GM19463 (cell line): Measurements from ENCODE around the gene BRI3.

Experiments used
- ATAC-seq: cut with Tn5 transposase; IDR thresholded peaks from one replicate; pipeline ENCODE4 v1.9.1; 2021; ENCODE audit warnings: mild to moderate bottlenecking, moderate library complexity; ENCODE audit not compliant: unreplicated experiment

BRI3 gene, protein sequence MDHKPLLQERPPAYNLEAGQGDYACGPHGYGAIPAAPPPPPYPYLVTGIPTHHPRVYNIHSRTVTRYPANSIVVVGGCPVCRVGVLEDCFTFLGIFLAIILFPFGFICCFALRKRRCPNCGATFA

DNA sequence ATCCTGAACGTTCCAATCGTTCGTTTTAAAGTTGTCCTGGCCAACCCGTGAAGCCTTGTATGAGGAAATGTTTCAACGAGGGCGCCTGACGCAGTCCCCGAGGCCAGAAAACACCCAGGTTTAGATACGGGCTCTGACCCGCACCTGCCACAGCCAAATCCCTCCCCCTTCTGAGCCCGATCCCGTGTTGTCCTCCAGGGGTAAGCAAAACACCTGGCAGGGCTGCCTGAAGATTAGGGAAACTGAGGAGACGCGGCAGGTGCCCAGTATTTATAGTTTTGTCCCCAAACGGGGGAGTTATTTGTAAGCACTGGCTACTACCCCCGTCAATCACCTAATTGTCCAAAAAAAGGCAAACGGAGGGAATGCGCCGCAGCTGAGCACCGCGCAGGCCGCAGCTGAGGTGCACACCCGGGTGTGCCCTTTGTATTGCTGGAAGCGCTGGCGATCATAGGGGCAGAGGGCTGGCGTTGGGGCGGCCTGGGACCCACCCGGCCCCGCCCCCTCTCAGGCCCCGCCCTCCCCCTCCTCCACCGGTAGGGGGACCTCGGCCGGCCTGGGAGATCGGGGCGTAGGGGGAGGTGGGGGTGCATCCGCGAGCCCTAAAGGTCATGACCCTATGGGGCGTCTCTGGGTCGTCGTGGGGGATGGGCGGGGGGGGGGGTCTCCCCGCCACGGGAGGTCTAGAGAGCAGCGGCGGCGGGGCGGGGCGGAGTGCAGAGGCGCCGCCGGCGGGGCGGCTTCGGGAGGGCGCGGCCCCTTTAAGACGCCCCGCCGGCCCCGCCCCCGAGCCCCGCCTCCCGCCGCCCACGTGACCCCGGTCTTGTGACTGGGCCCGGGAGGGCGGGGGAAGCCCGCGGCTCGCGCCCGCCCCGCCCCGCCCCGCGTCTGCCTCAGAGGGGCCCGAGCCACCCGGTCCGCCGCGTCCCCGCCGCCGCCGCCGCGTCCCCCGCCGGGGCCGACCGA is at the start of gene BRI3:
Gene BRI3, plus strand, starts transcription at position 896 of the 966 bp plus-strand sequence. CDS start 110 bp downstream, outside the sequence.
- peak; percentile 80 for ATAC-seq

DNA sequence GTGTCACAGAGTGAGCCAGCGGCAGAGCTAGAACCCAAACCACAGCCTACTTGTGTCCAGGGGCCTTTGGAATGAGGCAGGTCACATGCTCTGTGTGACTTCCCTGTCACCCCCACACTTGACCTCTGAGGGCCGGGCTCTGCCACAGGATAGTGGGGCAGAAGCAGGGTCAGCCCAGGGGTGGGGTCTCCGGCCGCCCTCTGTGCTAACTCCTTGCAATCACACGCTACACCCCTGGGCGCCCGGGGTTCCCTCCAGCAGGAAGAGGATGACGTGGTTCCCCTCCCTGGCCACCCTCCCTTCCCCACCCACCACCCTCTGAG is 49.3 kb upstream of the BRI3 start:
- ATAC-seq = no peak

DNA sequence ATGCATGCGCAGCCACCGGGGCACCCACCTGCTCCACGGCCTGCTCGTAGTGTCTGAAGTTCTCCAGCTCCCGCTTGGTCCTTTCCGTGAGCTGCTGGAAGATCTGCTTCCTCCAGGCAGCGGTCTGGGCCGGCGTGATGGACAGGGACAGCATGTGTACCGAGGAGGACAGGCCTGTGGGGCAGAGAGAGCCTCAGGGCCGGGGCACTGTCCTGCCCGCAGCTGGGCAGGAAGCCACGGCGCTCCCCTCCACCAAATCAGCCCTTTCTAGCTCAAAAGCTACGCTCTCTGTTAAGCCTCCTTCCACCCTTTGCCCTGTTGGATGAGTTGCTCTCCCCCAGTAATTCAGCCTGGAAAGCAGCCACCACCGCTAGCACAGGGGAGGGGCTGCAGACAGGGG is 48.7 kb upstream of the BRI3 start:
- no peak for ATAC-seq

DNA sequence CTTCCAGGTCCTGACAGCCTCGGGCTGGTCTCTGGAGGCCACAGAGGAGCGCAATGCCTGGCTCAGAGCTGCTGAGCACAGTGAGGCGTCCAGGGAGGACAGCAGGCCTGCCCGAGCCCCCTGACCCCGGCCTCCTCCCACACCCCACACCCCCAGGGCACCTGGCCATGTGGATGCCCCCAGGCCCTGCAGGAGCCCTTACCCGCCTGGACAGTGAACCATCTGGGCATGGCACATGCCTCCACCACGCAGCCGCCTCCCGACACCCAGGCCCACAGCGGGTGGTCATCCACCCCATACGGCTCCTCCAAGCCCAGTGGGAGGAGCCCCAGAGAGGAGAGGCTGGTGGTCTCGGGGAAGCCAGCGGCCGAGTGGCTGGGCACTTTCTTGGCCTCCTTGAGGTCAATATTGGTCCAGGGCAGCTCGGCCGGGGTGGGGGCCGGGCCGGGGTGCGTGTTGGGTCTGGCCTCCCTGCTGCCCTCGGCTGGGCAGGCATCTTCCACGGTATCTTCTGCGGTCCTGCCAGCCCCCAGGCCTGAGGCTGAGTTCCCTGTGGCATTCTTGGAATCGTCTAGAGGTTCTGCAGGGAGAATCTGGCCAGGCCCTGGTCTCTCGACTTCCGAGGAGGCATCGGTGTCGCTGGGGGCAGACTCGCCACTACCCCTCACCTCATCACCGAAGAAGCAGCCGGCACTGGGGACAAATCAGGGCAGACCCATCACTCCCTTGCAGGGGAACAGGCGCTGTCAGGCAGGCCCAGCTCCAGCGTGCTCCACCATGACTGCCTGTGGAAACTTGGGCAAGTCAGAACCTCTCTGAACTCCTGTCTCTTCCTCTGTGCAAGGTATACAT is 48.0 kb upstream of the BRI3 start:
- ATAC-seq = no peak

DNA sequence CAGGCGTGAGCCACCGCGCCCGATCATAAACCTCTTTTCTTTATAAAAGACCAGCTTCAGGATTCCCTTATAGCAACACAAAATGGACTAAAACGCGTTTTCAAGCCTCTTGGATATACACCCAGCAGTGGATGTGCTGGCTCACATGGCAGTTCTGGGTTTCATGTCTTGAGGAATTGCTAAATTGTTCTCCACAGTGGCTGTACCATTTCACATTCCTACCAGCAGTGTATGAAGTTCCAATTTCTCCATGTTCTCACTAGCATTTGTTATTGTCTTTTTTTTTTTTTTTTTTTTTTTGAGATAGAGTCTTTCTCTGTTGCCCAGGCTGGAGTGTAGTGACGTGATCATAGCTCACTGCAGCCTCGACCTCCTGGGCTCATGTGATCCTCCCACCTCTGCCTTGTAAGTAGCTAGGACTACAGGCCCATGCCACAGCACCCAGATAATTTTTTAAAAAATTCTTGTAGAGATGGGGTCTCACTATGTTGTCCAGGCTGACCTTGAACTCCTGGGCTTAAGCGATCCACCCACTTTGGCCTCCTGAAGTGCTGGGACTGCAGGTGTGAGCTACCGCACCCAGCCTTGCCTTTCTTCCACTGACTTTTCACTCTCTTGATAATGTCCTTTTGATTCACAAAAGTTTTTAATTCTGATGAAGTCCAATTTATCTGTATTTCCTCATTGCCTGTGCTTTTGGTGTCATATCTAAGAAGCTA is 46.9 kb upstream of the BRI3 start:
- no peak for ATAC-seq

DNA sequence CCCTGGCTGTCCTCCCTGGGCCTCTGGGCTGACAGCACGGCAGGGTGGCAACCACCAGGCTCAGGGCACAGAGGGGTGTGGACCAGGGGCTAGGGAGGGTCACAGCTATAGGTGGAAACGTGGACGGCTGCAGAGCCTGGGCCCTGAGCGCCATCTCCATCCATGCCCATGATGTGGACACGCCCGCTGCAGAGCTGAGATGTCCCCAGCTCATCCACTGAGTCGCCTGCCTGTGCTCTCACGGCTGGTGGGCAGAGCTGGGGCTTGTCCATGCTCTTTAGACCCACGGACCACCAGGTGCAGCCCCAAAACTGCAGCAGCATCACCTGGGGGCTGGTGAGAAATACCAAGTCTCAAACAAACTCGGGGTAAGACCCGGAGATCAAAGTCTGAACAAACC is 45.6 kb upstream of the BRI3 start:
- no peak for ATAC-seq

DNA sequence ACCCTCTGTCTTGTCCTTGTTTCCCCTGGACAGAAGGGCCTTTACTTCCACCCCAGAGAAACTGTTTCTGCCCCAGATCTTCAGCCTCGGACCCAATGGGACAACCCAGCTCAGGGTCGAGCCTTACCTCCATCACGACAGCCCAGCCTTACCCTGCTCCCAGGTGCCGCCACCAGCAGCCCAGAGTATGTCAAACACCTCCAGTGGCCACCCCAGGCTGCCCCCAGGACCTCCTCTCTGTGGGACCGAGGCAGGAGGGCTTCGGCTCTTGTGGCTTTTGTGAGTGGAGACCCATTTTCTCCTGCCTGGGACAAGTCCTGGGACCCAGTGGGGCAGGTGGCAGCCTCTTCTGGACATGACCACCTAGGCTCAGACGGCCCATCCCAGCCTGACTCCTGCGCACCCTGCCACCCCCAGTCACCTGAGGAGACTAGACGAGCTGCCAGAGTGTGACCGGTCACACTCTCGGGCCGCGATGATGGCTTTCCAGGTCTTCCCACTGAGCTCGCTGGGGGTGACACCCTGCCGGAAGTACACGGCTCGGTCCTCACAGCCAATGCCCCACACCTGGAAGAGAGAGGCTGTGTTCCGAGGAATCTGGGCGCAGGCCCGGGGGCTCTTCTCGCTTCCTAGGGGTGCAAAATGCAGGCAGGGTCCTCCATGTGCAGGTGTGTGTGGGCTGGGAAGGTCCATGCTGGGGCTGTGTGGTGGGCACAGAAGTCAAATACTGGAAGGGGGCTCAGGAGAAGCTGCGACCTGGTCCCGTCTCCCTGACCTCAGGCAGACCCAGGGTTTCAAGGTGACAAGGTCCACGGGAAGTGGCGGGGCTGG is 44.9 kb upstream of the BRI3 start:
- ATAC-seq = no peak

DNA sequence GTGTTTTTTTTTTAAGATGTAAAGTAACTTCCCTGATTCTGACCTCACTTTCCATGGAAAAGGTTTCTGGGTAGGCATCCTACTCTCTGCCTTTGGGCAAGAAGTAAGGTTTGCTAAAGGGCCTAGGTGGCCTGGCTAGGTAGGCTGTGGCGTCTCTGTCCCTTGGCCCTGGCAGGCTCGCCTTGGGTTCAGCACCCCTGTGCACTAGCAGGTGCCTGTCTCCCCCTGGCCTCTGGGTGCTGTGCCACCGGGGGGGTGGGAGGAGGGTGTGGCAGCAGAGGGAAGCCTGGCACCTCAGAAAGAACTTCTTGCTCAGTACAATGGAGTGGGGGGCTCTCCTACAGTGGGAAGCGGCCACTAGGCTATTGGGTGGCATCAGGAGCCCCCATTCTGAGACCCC is 43.4 kb upstream of the BRI3 start:
- no peak for ATAC-seq

DNA sequence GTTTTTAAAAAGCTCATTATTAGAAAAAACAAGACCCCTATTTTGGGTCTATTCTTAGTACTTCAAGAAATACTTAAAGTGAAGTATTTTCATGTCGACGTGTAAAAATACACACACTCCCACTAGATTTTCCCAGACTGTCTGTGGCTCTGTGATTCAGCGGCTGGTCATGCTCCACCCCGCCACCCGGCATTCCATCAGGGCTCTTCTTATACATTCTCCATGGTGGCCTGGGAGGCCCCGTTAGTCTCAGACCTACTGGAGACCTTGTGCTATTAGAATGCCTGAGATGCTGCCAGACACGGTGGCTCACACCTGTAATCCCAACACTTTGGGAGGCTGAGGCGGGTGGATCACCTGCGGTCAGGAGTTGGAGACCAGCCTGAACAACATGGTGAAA is 42.5 kb upstream of the BRI3 start:
- ATAC-seq = no peak

DNA sequence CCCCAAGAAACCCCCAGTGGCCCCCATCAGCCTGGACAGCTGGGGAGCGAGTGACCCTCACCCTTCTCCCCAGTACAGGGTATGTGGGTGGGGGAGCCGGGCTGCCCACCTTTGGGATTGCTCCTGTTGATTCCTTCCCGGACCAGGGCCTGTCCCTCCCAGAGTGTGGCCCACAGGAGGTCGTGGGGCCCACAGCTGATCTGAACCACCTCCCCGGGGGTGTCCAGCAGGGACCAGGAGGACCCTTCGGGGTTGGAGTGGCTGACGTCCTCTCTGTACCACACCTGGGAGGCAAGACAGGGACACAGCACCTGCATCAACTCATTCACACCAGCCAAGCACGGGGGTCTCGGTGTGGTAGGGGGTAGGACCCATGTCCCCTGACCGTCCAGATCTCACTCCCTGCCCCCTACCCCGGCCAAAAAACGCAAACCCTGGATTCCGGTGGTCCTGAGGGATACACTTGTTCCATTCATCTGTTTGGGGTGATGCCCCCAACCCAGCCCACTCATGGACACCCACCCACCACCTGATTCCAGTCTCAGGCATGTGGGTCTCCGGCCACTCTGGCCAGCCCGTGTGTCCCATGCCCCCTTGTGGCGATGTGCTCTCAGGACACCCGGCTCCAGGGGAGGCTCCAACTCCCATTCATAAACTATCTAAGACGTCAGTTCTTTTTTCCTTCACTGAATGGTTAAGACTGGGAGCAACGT is 40.4 kb upstream of the BRI3 start:
- peak; percentile 77 for ATAC-seq

DNA sequence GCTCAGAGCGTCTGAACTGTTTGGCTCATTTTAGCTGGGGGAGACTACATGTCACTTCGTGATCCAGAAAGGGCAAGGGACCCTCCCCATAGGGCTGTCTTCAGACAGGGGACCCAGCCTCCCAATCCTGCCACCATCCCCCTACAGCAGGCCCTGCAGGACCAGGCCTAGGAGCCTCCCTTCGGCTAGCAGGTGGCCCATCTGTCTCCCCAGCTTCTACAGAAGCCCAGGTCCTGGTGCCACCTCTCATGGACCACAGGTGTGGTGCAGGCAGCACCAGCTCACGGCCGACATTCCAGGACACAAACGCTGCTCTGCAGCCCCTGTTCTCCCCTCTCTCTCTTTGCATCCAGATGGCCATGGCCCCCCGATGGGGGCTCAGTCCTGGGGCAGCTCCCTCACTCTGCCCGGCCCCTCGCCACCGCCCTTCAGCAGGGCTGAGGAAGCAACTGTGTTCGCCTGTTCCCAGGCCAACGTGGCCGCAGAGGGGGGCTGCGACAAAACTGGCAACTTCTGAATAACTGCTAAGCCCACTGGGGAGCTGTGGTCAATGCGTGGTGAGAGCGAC is 39.7 kb upstream of the BRI3 start:
- no peak for ATAC-seq

DNA sequence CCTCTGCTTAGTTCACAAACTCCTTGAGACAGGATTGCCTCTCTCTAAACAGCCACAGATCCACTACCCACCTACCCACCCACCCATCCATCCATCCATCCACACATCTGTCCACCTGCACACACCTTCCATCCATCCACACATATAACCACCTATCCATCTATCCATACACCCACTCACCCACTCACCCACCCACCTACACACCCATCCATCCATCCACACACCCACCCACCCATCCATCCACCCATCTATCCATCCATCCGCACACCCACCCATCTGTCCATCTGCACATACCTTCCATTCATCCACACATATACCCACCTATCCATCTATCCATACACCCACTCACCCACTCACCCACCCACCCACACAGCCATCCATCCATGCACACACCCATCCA is 39.1 kb upstream of the BRI3 start:
- ATAC-seq = no peak

DNA sequence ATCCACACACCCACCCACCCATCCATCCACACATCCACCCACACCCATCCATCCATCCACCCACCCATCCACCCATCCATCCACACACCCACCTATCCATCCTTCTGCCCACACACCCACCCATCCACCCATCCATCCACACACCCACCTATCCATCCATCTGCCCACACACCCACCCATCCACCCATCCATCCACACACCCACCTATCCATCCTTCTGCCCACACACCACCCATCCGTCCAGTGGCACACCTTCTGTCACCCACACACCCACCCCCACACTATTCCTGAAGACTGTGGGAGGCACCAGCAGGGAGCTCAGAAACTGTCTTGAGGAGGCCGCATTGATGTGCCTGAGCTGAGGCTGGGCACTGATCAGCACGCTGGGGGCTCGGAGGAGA is 38.6 kb upstream of the BRI3 start:
- no peak for ATAC-seq

DNA sequence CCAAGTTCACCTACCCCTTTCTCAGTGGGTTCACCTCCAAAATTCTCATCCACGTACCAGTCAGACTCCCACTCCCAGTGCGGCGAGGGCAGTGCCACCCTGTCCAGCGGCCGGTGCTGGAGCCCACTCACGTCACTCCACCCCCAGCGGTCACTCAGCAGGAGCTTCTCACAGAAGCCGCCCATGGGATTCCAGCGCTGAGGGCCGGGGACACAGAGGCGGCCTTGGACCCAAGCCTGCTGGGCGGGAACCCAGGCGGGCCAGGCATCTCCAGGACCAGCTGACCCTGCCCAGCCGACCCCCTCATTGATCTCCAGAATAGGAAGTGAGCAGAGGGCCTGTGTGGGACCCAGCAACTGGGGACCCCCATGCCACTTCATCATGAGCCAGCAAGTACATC is 36.6 kb upstream of the BRI3 start:
- ATAC-seq = no peak

DNA sequence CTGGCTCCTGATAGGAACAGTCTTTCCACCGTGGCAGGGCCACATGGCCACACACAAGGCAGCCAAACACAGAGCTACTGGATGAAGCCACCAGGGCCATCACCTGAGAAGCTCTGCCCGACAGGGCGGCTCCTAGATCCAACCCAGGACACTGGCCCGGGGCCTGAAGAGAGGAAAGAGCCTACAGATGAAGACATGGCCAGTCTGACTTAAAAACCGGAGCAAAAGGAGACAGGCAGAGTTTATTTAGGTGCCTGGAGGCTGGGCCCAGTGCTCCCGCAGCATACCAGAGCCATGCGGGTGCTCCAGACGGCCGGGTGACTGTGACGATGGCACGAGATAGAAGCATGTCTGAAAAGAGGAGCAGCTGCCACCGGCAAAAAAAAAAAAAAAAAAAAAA is 33.3 kb upstream of the BRI3 start:
- ATAC-seq = no peak

DNA sequence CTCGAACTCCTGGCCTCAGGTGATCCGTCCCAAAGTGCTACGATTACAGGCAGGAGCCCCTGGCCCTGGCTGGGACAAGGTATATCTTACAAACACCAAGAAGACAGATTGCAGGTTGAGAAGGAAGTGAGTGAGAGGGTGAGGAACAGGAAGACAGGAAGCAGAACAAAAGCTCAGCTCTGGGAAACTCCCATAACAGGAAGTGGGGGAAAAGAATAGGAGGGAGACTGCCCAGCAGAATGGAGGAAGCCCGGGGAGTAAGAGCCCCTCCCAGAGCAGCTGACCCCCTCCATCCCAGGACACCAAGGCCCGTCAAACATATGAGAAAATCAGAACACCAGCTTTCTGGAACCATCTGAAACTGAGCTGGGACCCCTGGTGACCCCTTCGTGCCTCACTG is 32.4 kb upstream of the BRI3 start:
- ATAC-seq = no peak

DNA sequence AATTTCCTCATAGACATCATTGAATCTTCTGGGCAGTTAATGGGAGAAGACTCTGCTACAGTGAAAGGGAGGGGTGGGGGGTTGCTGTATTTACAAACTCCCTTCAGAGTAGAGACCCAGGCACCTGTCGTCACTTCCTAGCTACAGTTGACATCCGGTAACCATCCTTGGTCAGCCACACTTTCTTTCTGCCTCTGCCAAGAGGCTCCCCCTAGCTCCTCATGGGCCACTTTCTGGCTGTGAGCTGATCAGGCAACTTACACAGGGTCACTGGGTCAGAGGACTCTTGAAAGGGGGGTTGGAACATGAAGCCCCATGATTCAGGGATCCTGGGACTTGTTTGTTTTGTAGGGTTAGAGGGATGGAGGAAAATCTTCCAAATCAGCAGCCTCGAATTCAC is 30.7 kb upstream of the BRI3 start:
- no peak for ATAC-seq

DNA sequence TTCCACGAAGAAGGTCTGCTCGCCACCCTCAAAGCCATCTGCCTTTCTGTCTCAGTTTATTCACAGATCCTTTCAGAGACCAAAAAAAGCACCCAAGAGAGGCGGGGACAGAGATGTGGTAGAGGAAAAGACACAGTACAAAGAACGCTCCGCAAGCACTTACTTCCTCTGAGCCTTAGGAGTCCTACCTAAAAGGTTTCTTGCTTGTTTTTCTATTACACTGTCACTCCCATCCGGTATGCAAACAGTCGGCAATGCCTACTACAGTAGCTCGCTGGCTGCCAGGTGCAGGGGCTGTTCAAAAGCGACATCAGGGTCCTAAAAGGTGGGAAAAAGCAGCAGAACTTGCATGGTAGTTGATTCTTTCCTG is 30.3 kb upstream of the BRI3 start:
- peak; percentile 6 for ATAC-seq
